ENCODE results near the gene MRPL17. TPM values are rescaled to one million over a fixed set of nuclear protein-coding genes. Genes with fewer than 3 reads are reported as not detected.

The MRPL17 gene
- total and polyA plus RNA-seq, 2 of the 13 experiments (the other 11 are each of a cell fraction or from before 2014, with no cell fraction given): 59.4 to 90.0 TPM

DNA sequence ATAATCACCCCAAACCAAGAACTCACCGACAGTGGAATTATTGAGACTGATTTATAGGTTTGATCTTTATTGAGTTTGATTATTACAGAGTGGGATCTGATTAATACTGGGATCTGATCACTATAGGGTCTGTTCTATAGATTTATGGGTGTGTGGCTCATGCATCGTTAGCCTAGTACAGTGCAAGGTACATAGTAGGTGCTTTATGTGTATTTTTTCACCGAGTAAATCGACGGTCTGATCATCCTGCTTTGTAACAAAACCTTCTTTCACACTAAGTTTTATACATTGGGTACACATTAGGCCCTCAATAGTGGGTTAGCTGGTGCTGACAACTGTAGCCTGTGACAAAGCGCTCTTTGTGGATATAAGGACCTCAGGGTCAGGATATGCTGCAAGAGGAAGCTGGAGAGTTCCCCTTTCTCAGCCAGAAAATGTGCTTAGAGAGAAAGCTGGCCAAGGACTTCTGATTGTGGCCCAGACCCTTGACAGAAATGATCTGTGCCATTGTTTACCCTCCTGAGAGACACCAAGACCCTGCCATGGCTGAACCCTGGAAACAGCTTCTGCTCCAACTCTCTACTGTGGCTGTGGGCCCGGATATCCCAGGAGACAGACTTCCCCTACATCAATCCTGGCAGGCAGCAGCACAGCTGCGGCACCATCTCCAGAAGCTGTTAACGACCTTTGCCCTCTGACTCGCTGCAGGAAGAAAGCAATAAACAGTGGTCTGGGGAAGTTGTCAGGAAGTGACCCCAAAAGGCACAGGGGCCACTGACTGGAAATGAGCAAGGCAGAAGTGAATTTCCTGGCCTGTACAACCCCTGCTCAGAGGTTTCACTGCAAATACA, 47.8 kb downstream of the MRPL17 start (continued):
- TF ChIP-seq ATF7 (IDR thresholded peaks at IDR 0.05): no peak
- no peak for TF ChIP-seq ATF7 (CRISPR knock-in tag; IDR thresholded peaks at IDR 0.05)
- TF ChIP-seq ZNF687 (CRISPR knock-in tag; IDR thresholded peaks at IDR 0.05): peak; percentile 41
- TF ChIP-seq DPF2 (CRISPR knock-in tag; IDR thresholded peaks at IDR 0.05; ENCODE audit: borderline replicate concordance, low read depth): 0 out of 2 replicates have a peak, but pooled peaks have one; percentile 20
- TF ChIP-seq MED1 (CRISPR knock-in tag; IDR thresholded peaks at IDR 0.05): peak; percentile 53
- 0 out of 2 replicates have a peak, but pooled peaks have one; percentile 29 for TF ChIP-seq NR2F2 (IDR thresholded peaks at IDR 0.05; ENCODE audit: borderline replicate concordance, low read depth)
- TF ChIP-seq ZNF563 (CRISPR knock-in tag; IDR thresholded peaks at IDR 0.05): 0 out of 2 replicates have a peak, but pooled peaks have one; percentile 48
- TF ChIP-seq ZBTB7B (CRISPR knock-in tag; IDR thresholded peaks at IDR 0.05): 0 out of 2 replicates have a peak, but pooled peaks have one; percentile 49
- 0 out of 2 replicates have a peak, but pooled peaks have one; percentile 39 for TF ChIP-seq GATAD2A (CRISPR knock-in tag; IDR thresholded peaks at IDR 0.05)
- 0 out of 2 replicates have a peak, but pooled peaks have one; percentile 22 for TF ChIP-seq PHF21A (CRISPR knock-in tag; IDR thresholded peaks at IDR 0.05)
- peak; percentile 37; the same call in 1 of the 2 replicates for TF ChIP-seq FOXO1 (CRISPR knock-in tag; IDR thresholded peaks at IDR 0.05)
- TF ChIP-seq EP300 (IDR thresholded peaks at IDR 0.05; ENCODE audit: low read depth in 2 of 2, low read length in 2 of 2): no peak
- 0 out of 2 replicates have a peak, but pooled peaks have one; percentile 11 for TF ChIP-seq EP300 (CRISPR knock-in tag; IDR thresholded peaks at IDR 0.05; ENCODE audit: borderline replicate concordance)
- no peak for TF ChIP-seq XRCC5 (optimal IDR thresholded peaks at IDR 0.05; ENCODE audit: low read length)
- TF ChIP-seq HNF4A (CRISPR knock-in tag; IDR thresholded peaks at IDR 0.05): peak; percentile 42; the same call in 1 of the 2 replicates
- TF ChIP-seq NFIC (IDR thresholded peaks at IDR 0.05; ENCODE audit: low read length): 0 out of 2 replicates have a peak, but pooled peaks have one; percentile 1
- peak; percentile 44; the same call in 1 of the 2 replicates for TF ChIP-seq SALL1 (CRISPR knock-in tag; IDR thresholded peaks at IDR 0.05)
- TF ChIP-seq RARA (CRISPR knock-in tag; IDR thresholded peaks at IDR 0.05): peak; percentile 56
- peak; percentile 46 for TF ChIP-seq SAP130 (CRISPR knock-in tag; IDR thresholded peaks at IDR 0.05; ENCODE audit: low read depth)
- peak; percentile 68; the same call in 1 of the 2 replicates for TF ChIP-seq ZNF614 (CRISPR knock-in tag; IDR thresholded peaks at IDR 0.05; ENCODE audit: borderline replicate concordance)
- TF ChIP-seq CEBPG (CRISPR knock-in tag; IDR thresholded peaks at IDR 0.05): peak; percentile 16; the same call in 1 of the 2 replicates
- TF ChIP-seq HNRNPH1 (optimal IDR thresholded peaks at IDR 0.05; ENCODE audit: low read depth, low read length): no peak
- peak; percentile 66; the same call in 1 of the 2 replicates for TF ChIP-seq ZNF292 (CRISPR knock-in tag; IDR thresholded peaks at IDR 0.05; ENCODE audit: borderline replicate concordance, low read depth)

Measured in HepG2 (cell line).